GM19240 (cell line): ENCODE data around the gene SLC22A31.

ENCODE experiments used
- DNase-seq: peaks from one replicate; pipeline ENCODE4 v3.0.0; 2011; ENCODE audit warnings: low spot score; ENCODE audit not compliant: insufficient read length

Gene SLC22A31

GRCh38 chr16:89179656-89180315 lies 20.6 kb downstream of the SLC22A31 start:
- DNase-seq, result no peak

- no peak for DNase-seq
Observed at GRCh38 chr16:89179148-89179484, 21.2 kb downstream of the SLC22A31 start.

GRCh38 chr16:89178453-89179147 lies 21.7 kb downstream of the SLC22A31 start:
- DNase-seq, result no peak

GRCh38 chr16:89177501-89177900 lies 22.8 kb downstream of the SLC22A31 start:
- no peak for DNase-seq

GRCh38 chr16:89176717-89177116 lies 23.6 kb downstream of the SLC22A31 start:
- no peak for DNase-seq

GRCh38 chr16:89176147-89176690 lies 24.1 kb downstream of the SLC22A31 start:
- DNase-seq, result no peak

- DNase-seq, result no peak
Observed at GRCh38 chr16:89175280-89176146, 24.8 kb downstream of the SLC22A31 start.

GRCh38 chr16:89174877-89175276 lies 25.5 kb downstream of the SLC22A31 start:
- no peak for DNase-seq

- DNase-seq, result no peak
Observed at GRCh38 chr16:89174055-89174827, 26.1 kb downstream of the SLC22A31 start.

- DNase-seq, result no peak
Observed at GRCh38 chr16:89173174-89173921, 27.0 kb downstream of the SLC22A31 start.

- DNase-seq, result no peak
Observed at GRCh38 chr16:89172528-89173173, 27.7 kb downstream of the SLC22A31 start.

- no peak for DNase-seq
Observed at GRCh38 chr16:89172171-89172527, 28.2 kb downstream of the SLC22A31 start.

- peak; percentile 99 for DNase-seq
Observed at GRCh38 chr16:89171216-89172170, 28.8 kb downstream of the SLC22A31 start, which contains the start of gene CDH15. Gene CDH15, plus strand, starts transcription at chr16:89171748. Its CDS starts 84 bp downstream, at chr16:89171832.

- DNase-seq, result no peak
Observed at GRCh38 chr16:89170346-89171215, 29.8 kb downstream of the SLC22A31 start.

GRCh38 chr16:89169778-89170177 lies 30.6 kb downstream of the SLC22A31 start:
- DNase-seq, result no peak

GRCh38 chr16:89168381-89169189 lies 31.8 kb downstream of the SLC22A31 start:
- DNase-seq, result no peak

- DNase-seq, result peak; percentile 89
Observed at GRCh38 chr16:89167425-89167941, 32.9 kb downstream of the SLC22A31 start.
